GM19463 (cell line): ENCODE measurements around the gene GATAD1.
"Not testable (repeated sequence)": the region's sequence is repeated elsewhere in the genome, so short reads cannot be mapped to it uniquely, and the experiment has no call there.

ENCODE experiments used
- ATAC-seq: cut with Tn5 transposase; IDR thresholded peaks from one replicate; pipeline ENCODE4 v1.9.1; 2021; ENCODE audit warnings: mild to moderate bottlenecking, moderate library complexity; ENCODE audit not compliant: unreplicated experiment

GATAD1 gene

DNA sequence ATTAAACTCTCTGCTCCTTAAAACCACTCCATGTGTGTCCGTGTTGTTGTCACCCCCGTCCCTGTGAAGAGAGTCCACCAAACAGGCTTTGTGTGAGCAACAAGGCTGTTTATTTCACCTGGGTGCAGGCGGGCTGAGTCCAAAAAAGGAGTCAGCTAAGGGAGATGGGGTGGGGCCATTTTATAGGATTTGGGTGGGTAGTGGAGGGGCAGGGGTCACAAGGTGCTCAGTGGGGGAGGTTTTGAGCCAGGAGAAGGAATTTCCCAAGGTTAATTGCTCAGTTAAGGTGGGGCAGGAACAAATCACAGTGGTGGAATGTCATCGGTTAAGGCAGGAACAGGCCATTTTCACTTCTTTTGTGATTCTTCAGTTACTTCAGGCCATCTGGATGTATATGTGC is 31.9 kb downstream of the GATAD1 start:
- ATAC-seq = not testable (repeated sequence)

DNA sequence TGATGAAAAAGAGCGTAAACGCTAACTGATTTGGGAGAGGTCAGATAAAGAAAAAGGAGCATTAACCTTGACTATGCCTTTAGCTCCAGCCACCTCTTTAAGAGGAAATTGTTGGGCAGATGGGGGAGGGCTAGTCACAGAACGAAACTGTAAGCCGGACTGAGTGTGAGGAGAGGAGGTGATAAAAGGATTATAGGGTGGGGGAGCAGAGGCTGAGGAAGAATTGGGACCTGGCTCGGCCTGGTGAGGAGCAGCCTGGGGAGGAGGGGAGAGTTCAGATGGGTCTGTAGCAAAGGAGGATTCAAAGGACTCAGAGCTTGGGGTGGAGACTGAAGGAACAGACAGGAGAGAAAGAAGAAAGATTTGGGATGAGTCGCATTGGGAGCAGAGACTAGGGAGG is 36.3 kb downstream of the GATAD1 start:
- ATAC-seq = not testable (repeated sequence)

DNA sequence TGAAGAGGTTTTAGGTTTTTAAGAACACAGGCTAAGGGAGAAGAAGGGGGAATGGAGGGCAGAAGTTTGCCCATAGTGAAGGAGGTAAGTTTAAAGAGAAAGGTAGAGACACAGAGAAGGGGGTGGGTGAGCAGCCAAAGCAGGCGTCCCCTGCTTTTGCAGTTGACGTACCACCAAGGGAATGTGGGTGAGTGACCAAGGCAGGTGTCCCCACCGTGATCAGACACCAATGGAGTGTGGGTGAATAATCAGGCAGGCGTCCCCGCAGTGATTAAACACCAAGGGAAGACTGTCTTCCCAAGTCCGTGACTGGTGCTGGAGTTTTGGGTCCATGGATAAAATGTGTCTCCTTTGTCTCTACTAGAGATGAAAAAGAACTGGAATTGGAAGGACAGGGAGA is 36.9 kb downstream of the GATAD1 start:
- ATAC-seq = not testable (repeated sequence)

DNA sequence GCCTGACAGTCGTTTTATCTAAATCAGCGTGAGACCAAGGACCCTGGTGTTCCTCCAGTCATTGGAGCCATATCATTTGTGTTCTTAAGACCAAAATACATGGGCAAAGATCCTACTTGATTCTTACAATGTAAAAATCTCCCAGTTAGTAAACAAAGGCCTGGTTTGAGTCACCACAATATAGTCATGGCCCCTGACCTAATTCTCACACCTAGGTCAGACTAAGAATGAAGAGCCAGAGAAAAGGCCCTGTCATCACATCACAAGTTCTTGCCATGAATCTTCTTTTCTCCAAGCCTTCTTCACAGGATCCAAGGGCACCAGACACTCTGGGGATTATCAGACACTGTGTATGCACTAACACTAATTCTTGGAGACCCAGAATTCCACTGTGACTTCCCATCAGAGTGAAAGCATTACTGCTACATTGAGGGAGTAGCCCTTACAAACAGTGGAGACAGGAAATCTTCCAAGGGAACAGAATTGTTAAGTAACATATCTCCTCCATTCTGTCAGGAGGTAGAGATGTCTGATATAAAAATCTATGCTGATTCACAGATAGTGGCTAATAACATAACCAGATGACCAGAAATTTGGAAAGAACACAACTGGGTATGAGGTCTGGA is 38.1 kb downstream of the GATAD1 start:
- no peak for ATAC-seq

DNA sequence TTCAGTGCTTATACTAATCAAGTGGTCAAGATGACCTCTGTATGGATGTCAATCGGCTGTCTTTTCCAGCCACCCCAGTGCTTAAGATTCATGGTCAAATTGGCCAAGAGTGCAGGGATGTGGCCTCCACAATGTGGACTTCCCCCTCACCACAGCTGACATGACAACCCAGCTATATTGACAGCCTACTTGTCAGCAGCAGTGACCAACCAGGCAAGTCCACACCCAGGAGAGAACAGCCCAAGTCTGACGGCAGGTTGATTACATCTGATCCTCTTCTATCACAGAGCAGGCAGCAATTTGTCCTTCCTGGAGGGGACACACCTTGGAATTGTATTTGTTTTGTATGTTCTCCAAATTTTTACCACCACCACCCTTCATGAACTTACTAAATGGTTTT is 38.7 kb downstream of the GATAD1 start:
- ATAC-seq = no peak

DNA sequence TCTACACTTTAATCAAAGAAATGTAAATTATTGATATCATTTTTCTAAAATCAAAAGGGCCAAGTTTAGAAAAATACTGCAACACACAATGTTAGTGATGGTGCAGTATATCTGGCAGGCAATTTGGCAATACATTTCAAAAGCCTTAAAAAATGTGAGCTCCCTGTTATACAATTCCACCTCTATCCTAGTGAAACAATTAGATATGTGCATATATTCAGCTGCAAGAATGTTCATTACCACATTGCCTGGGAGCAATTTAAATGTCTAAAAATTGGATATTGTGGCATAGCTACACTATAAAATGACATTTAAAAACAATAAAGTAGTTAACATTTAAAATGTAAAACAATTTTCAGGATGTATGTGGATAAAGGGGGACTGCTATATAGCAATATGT is 40.5 kb downstream of the GATAD1 start:
- ATAC-seq = no peak

DNA sequence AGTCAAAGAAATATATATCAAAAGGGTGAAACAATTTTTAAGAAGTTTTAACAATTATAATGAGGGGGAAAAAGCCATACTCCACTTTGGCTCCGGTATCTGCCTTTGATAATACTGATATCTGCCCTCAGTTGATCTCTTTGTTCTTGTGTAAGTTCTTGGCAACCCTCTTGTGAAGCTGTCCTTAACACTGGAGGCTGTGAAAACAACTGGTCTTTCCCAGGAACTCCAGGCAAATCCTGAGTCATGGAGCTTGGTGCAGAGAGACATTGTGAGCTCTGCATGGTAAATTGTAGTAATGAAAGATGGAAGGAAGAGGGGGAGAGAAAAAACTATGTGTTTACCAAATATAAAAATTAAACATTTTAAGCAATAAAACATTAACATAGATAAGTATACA is 42.4 kb downstream of the GATAD1 start:
- no peak for ATAC-seq

DNA sequence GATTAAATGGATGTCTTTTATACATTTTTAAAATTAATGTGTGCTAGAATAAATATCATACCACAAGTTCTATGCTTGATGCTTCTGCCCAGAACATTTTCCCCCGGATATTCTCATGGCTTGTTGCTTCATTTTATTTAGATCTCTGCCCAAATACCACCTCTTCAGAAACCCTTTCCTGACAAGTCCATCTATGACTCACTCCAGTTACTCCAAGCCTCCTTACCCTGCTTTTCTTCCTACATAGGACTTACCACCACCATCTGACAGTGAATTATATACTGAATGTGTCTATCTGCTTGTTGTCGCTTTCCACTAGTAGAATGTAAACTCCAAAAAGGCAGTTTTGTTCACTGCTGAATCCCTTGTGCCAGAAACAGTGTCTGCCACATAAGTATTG is 49.6 kb downstream of the GATAD1 start:
- no peak for ATAC-seq

DNA sequence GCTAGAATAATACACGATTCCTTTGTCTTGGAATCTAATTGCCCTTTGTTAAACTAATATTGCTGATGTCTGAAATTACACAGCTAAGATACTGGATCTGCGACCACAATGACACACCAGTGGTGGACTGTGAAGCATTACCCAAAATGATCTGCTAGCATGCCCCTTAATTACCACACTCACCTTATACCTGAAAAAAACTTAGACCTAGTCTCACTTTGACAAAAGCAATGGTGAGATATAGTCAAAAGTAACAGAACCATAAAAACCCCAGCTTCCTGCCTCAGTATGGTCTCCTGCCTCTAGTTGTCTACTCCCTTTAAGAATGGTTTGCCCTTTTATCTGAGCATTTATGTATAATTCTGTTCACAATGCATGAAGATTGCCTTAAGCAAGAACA is 51.3 kb downstream of the GATAD1 start:
- ATAC-seq = no peak

DNA sequence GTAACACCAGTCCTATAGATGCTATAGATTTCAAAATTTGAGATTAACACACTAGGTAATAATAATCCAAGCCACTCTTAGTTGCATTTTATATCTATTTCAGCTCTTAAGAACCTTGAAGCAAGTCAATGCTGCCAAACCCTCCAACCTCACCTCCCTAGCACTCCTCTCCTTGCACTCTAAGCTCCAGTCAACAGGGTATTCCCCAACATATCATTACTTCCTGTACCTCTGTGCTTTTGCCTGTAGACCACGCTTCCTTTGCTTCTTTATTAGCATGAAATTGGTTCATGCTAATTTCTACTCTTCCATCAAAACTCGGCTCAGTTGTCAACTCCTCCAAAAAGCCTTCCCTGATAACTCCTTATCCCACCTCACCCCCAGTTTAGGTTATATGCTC is 56.5 kb downstream of the GATAD1 start:
- ATAC-seq = no peak

DNA sequence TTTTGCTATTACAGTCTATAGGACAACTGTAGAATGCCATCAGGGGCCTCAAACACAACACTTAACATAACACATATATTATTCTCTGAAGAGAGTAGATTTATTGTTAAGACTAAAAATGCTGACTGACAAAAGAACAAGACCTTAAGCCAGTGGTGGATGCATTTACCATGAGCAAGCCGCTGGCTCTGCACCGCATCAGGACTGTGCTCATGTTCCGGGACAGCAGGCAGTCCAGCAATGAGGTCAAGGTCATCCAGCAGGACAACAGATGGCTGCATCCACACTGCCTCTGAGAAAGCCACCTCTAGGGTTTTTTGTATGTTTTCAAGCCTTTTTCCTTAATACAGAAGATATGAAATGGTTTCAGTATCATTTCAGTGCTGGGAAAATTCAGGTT is 57.3 kb downstream of the GATAD1 start:
- no peak for ATAC-seq

DNA sequence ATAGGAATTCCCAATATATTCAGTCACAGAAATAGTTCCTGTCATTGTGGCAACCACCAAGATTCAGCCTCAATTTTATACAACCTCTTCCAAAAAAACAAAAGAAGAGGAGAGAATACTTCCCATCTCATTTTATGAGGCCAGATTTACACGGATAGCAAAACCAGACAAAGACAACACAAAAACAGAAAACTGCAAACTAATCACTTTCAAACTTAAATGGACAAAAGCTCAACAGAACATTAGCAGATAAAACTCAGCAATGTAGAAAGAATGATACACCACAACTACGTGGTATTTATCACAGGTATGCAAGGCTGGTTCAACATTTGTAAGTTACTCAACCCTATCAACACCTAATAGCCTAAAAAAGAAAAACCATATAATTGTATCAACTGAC is 59.1 kb downstream of the GATAD1 start:
- no peak for ATAC-seq

DNA sequence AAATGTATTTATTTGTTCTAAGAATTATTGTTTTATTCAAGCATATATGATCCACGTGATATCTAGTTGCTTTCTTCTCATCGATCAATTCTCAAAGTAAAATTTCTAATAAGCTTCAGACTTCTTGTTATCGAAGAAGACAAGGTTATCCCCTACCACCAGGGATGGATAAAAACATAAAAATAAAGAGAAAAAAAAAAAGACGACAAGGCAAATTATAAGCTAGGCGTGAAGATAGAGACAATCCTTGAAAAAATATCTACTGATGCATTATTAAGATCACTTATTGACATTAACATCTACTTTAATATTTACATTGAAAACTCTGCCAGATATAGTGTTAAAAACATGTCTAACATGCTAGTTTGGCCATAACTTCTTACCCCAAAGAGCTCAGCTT is 61.7 kb downstream of the GATAD1 start:
- ATAC-seq = no peak
